MM.1S (cell line): ENCODE measurements around the gene DOC2A.
"Not testable (repeated sequence)": the region's sequence is repeated elsewhere in the genome, so short reads cannot be mapped to it uniquely, and the experiment has no call there.

ENCODE experiments used
- DNase-seq: peaks from one replicate; pipeline ENCODE4 v3.0.0-alpha.2; 2015
- H2AFZ ChIP-seq: fragments of 300-600 bp; sonication (generic); 2 replicates; pipeline ENCODE4 v1.6.0; 2016; ENCODE audit warnings: antibody characterized with exemption, low read length
- H3F3A ChIP-seq: fragments of 300-600 bp; sonication (generic); 2 replicates; pipeline ENCODE4 v1.6.1; 2016; ENCODE audit warnings: mild to moderate bottlenecking, antibody characterized with exemption, low read length, moderate library complexity, mixed read lengths; ENCODE audit not compliant: insufficient read depth
- H3K27ac ChIP-seq: fragments of 300-600 bp; sonication (generic); 2 replicates; pipeline ENCODE4 v1.5.1; 2016; ENCODE audit warnings: mild to moderate bottlenecking, low read length
- H3K27me3 ChIP-seq: fragments of 300-600 bp; sonication (generic); replicated peaks from 2 replicates; pipeline ENCODE4 v1.6.0; 2016; ENCODE audit warnings: low read length; ENCODE audit not compliant: insufficient read depth
- H3K36me3 ChIP-seq: fragments of 300-600 bp; sonication (generic); replicated peaks from 2 replicates; pipeline ENCODE4 v1.6.1; 2016; ENCODE audit warnings: mild to moderate bottlenecking, low read length, mixed read lengths; ENCODE audit not compliant: insufficient read depth
- H3K4me1 ChIP-seq: fragments of 300-600 bp; sonication (generic); 2 replicates; pipeline ENCODE4 v1.6.1; 2016; ENCODE audit warnings: low read length, mixed read lengths
- H3K4me2 ChIP-seq: fragments of 300-600 bp; sonication (generic); 2 replicates; pipeline ENCODE4 v1.6.0; 2016; ENCODE audit warnings: low read depth, low read length
- H3K4me3 ChIP-seq: fragments of 300-600 bp; sonication (generic); 2 replicates; pipeline ENCODE4 v1.5.1; 2016; ENCODE audit warnings: low read length, mixed read lengths
- H3K79me2 ChIP-seq: fragments of 300-600 bp; sonication (generic); 2 replicates; pipeline ENCODE4 v1.6.1; 2016; ENCODE audit warnings: mixed run types, low read length, mixed read lengths
- H3K9ac ChIP-seq: fragments of 300-600 bp; sonication (generic); 2 replicates; pipeline ENCODE4 v1.6.1; 2016; ENCODE audit warnings: low read length, mixed read lengths
- H3K9me2 ChIP-seq: fragments of 300-600 bp; sonication (generic); replicated peaks from 2 replicates; pipeline ENCODE4 v1.6.1; 2016; ENCODE audit warnings: mild to moderate bottlenecking, low read length, mixed read lengths; ENCODE audit not compliant: insufficient read depth
- H3K9me3 ChIP-seq: fragments of 300-600 bp; sonication (generic); replicated peaks from 2 replicates; pipeline ENCODE4 v1.6.1; 2016; ENCODE audit warnings: mild to moderate bottlenecking, low read length, mixed read lengths; ENCODE audit not compliant: insufficient read depth
- H4K20me1 ChIP-seq: fragments of 300-600 bp; sonication (generic); 2 replicates; pipeline ENCODE4 v1.6.1; 2016; ENCODE audit warnings: mild to moderate bottlenecking, low read length, moderate library complexity, mixed read lengths; ENCODE audit not compliant: insufficient read depth
- CTCF ChIP-seq: fragments of 300-600 bp; sonication (generic); IDR thresholded peaks from 2 replicates; pipeline ENCODE4 v1.5.1; 2016; ENCODE audit warnings: antibody characterized with exemption, low read length, mixed read lengths
- EZH2 ChIP-seq: fragments of 300-600 bp; sonication (generic); optimal IDR thresholded peaks from 2 replicates; pipeline ENCODE3; 2017; ENCODE audit warnings: low read depth, mild to moderate bottlenecking, antibody characterized with exemption, low read length, mixed read lengths
- EZH2phosphoT487 ChIP-seq: fragments of 300-600 bp; sonication (generic); IDR thresholded peaks from 2 replicates; pipeline ENCODE4 v1.6.1; 2018; ENCODE audit warnings: antibody characterized with exemption, low read length

DOC2A gene

DNA sequence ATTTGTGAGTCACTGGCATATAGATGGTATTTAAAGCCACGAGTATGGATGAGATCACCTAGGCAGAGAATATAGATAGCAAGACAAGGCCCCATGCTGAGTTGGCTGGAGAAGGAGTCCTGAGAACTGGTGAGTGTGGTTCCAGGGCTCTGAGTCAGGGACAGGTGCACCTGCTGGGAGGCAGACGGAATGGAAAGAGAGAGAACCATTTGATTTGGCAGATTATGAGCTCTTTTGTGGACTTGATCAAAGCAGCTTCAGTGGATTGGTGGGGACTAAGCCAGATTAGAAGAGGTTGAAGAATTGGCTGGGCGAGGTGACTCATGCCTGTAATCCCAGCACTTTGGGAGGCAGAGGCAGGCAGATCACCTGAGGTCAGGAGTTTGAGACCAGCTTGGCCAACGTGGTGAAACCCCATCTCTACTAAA lies 7.9 kb upstream of the DOC2A start:
- H2AFZ ChIP-seq = no peak overlapping the region
- H3K9ac ChIP-seq = no peak overlapping the region
- peaks cover 49% of the 10 kb centered on the region for H3K27me3 ChIP-seq
- no peaks in the 10 kb centered on the region for H4K20me1 ChIP-seq
- no peaks in the 10 kb centered on the region for H3F3A ChIP-seq
- no peak overlapping the region for H3K4me2 ChIP-seq
- no peak overlapping the region for H3K27ac ChIP-seq
- no peaks in the 10 kb centered on the region for H3K4me1 ChIP-seq
- H3K9me3 ChIP-seq = no peaks in the 10 kb centered on the region
- no peaks in the 10 kb centered on the region for H3K36me3 ChIP-seq
- no peaks in the 10 kb centered on the region for H3K9me2 ChIP-seq
- DNase-seq = no peak
- H3K4me3 ChIP-seq = no peak overlapping the region
- TF ChIP-seq CTCF (no peak), EZH2 (no peak), EZH2phosphoT487 (no peak)
- no peaks in the 10 kb centered on the region for H3K79me2 ChIP-seq

DNA sequence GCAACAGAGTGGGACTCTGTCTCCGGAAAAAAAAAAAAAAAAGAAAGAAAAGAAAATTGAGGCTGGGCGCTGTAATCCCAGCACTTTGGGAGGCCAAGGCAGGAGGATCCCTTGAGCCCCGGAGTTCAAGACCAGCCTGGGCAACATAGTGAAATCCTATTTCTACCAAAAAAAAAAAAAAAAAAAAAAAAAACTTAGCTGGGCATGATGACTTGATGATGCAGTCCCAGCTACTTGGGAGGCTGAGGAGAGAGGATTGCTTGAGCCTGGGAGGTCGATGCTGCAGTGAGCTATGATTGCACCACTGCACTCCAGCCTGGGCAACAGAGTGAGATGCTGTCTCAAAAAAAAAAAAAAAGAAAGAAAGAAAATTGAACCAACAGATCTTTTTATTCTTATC lies 7.1 kb upstream of the DOC2A start:
- not testable (repeated sequence) for H3K4me2 ChIP-seq, H2AFZ ChIP-seq, H3K9me3 ChIP-seq, H3K27ac ChIP-seq, H3K9me2 ChIP-seq, H3K9ac ChIP-seq, H3F3A ChIP-seq, DNase-seq, H3K36me3 ChIP-seq, H4K20me1 ChIP-seq, H3K79me2 ChIP-seq, H3K4me1 ChIP-seq, H3K4me3 ChIP-seq
- H3K27me3 ChIP-seq = peaks cover 42% of the 10 kb centered on the region

GRCh38 chr16:30017277-30017656 lies 6.4 kb upstream of the DOC2A start:
- Histone ChIP-seq H3K9me3 (no peaks in the 10 kb centered on the region), H3K9me2 (no peaks in the 10 kb centered on the region), H4K20me1 (no peaks in the 10 kb centered on the region), H3K36me3 (no peaks in the 10 kb centered on the region), H3K9ac (no peak overlapping the region), H3F3A (no peaks in the 10 kb centered on the region), H3K79me2 (no peaks in the 10 kb centered on the region), H2AFZ (no peak overlapping the region), H3K4me3 (no peak overlapping the region), H3K27me3 (peaks cover 44% of the 10 kb centered on the region), H3K4me1 (no peaks in the 10 kb centered on the region), H3K27ac (no peak overlapping the region), H3K4me2 (no peak overlapping the region)
- no peak for TF ChIP-seq CTCF
- TF ChIP-seq EZH2 = no peak
- TF ChIP-seq EZH2phosphoT487 = no peak
- no peak for DNase-seq

GRCh38 chr16:30016555-30017276 lies 5.9 kb upstream of the DOC2A start:
- no peak for TF ChIP-seq EZH2
- TF ChIP-seq EZH2phosphoT487 = no peak
- no peak for TF ChIP-seq CTCF
- no peaks in the 10 kb centered on the region for H3K9me2 ChIP-seq
- no peak overlapping the region for H3K4me3 ChIP-seq
- no peaks in the 10 kb centered on the region for H3K9me3 ChIP-seq
- H3F3A ChIP-seq = no peaks in the 10 kb centered on the region
- H3K4me1 ChIP-seq = no peaks in the 10 kb centered on the region
- no peaks in the 10 kb centered on the region for H4K20me1 ChIP-seq
- no peak overlapping the region for H3K9ac ChIP-seq
- H3K27ac ChIP-seq = no peak overlapping the region
- no peaks in the 10 kb centered on the region for H3K79me2 ChIP-seq
- H3K4me2 ChIP-seq = no peak overlapping the region
- H2AFZ ChIP-seq = no peak overlapping the region
- no peak for DNase-seq
- H3K36me3 ChIP-seq = no peaks in the 10 kb centered on the region
- H3K27me3 ChIP-seq = peaks cover 49% of the 10 kb centered on the region

DNA sequence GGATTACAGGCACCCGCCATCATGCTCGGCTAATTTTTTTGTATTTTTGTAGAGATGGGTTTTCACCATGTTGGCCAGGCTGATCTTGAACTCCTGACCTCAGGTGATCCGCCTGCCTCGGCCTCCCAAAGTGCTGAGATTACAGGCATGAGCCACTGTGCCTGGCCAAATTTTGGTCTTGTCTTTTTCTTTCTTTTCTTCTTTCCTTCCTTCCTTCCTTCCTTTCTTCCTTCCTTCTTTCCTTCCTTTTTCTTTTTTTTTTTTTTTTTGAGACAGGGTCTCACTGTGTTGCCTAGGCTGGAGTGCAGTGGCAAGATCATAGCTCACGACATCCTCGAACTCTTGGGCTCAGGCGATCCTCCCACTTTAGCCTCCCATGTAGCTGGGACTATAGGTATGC lies 4.6 kb upstream of the DOC2A start:
- not testable (repeated sequence) for H3K9me2 ChIP-seq, H3K27ac ChIP-seq, H3K36me3 ChIP-seq, H3K4me1 ChIP-seq, H4K20me1 ChIP-seq, H3K79me2 ChIP-seq, H3K4me3 ChIP-seq, DNase-seq, H3K4me2 ChIP-seq, H2AFZ ChIP-seq, H3K9ac ChIP-seq, H3K9me3 ChIP-seq, H3F3A ChIP-seq
- H3K27me3 ChIP-seq = peaks cover 55% of the 10 kb centered on the region

- H3K4me3 ChIP-seq, H3K4me2 ChIP-seq: not testable (repeated sequence)
- peaks cover 60% of the 10 kb centered on the region for H3K27me3 ChIP-seq
Observed at GRCh38 chr16:30012598-30012997, 1.8 kb upstream of the DOC2A start.

More at GRCh38 chr16:30012598-30012997, 1.8 kb upstream of the DOC2A start:
- H2AFZ ChIP-seq, H3K27ac ChIP-seq, H3K9me2 ChIP-seq, H3K36me3 ChIP-seq, H3K9ac ChIP-seq, H3F3A ChIP-seq, DNase-seq, H3K4me1 ChIP-seq, H3K79me2 ChIP-seq, H3K9me3 ChIP-seq, H4K20me1 ChIP-seq: not testable (repeated sequence)
